A549 (cell line): ENCODE measurements around the gene BHLHE23.

Experiments used
- BHLHE40 ChIP-seq: IDR thresholded peaks from 2 replicates; pipeline ENCODE4 v1.6.1; 2012; ENCODE audit warnings: low read depth, low read length, inconsistent platforms
- ESRRA ChIP-seq: fragments of 150-350 bp; IDR thresholded peaks from 2 replicates; pipeline ENCODE4 v1.6.1; 2014; ENCODE audit warnings: mild to moderate bottlenecking, low read length, borderline replicate concordance
- NFE2L2 ChIP-seq: fragments of 150-350 bp; conservative IDR thresholded peaks from 2 replicates; pipeline ENCODE4 v1.6.1; 2014; ENCODE audit warnings: low read length
- POLR2A ChIP-seq: IDR thresholded peaks from 2 replicates; pipeline ENCODE4 v1.6.1; 2012; ENCODE audit warnings: mild to moderate bottlenecking, low read length
- RFX5 ChIP-seq: fragments of 450-650 bp; IDR thresholded peaks from 2 replicates; pipeline ENCODE4 v1.7.1; 2014; ENCODE audit warnings: antibody characterized with exemption, mild to moderate bottlenecking, moderate library complexity
- ZSCAN20 ChIP-seq: fragments of 250-450 bp; sonication (Bioruptor Pico); IDR thresholded peaks from 2 replicates; pipeline ENCODE4 v1.8.0; 2022; ENCODE audit warnings: mild to moderate bottlenecking, moderate library complexity
- TF ChIP-seq, protein P1 (sequence below): fragments of >200 bp; sonication (Bioruptor Twin); formaldehyde crosslinking; IDR thresholded peaks from 3 replicates; pipeline ENCODE4 v1.5.1; 2016
- TF ChIP-seq, protein P2 (sequence below): fragments of 200-600 bp; sonication (generic); IDR thresholded peaks from 2 replicates; pipeline ENCODE4 v1.6.1; 2016; ENCODE audit warnings: antibody characterized with exemption, mild to moderate bottlenecking, moderate library complexity
- TF ChIP-seq, protein P3 (sequence below): fragments of 150-350 bp; IDR thresholded peaks from 2 replicates; pipeline ENCODE4 v1.6.1; 2014; ENCODE audit warnings: low read depth, mild to moderate bottlenecking, low read length

DNA sequence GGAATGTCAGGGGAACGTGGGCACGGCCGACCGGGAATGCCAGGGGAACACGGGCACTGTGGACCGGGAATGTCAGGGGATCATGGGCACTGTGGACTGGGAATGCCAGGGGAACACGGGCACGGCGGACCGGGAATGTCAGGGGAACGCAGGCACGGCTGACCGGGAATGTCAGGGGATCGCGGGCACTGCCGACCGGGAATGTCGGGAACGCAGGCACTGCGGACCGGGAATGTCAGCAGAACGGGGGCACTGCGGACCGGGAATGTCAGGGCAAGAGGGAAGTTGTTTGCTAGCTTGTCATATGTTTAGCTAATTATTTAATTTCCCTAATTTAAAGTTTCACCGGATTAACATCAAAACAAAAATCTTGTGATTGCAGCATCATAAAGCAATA, 37.4 kb upstream of the BHLHE23 start:
- TF ChIP-seq, protein P1, sequence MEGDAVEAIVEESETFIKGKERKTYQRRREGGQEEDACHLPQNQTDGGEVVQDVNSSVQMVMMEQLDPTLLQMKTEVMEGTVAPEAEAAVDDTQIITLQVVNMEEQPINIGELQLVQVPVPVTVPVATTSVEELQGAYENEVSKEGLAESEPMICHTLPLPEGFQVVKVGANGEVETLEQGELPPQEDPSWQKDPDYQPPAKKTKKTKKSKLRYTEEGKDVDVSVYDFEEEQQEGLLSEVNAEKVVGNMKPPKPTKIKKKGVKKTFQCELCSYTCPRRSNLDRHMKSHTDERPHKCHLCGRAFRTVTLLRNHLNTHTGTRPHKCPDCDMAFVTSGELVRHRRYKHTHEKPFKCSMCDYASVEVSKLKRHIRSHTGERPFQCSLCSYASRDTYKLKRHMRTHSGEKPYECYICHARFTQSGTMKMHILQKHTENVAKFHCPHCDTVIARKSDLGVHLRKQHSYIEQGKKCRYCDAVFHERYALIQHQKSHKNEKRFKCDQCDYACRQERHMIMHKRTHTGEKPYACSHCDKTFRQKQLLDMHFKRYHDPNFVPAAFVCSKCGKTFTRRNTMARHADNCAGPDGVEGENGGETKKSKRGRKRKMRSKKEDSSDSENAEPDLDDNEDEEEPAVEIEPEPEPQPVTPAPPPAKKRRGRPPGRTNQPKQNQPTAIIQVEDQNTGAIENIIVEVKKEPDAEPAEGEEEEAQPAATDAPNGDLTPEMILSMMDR: no peak
- TF ChIP-seq RFX5: no peak
- no peak for TF ChIP-seq ESRRA
- TF ChIP-seq POLR2A: no peak
- no peak for TF ChIP-seq BHLHE40
- TF ChIP-seq ZSCAN20: no peak
- no peak for TF ChIP-seq NFE2L2
- TF ChIP-seq, protein P2, sequence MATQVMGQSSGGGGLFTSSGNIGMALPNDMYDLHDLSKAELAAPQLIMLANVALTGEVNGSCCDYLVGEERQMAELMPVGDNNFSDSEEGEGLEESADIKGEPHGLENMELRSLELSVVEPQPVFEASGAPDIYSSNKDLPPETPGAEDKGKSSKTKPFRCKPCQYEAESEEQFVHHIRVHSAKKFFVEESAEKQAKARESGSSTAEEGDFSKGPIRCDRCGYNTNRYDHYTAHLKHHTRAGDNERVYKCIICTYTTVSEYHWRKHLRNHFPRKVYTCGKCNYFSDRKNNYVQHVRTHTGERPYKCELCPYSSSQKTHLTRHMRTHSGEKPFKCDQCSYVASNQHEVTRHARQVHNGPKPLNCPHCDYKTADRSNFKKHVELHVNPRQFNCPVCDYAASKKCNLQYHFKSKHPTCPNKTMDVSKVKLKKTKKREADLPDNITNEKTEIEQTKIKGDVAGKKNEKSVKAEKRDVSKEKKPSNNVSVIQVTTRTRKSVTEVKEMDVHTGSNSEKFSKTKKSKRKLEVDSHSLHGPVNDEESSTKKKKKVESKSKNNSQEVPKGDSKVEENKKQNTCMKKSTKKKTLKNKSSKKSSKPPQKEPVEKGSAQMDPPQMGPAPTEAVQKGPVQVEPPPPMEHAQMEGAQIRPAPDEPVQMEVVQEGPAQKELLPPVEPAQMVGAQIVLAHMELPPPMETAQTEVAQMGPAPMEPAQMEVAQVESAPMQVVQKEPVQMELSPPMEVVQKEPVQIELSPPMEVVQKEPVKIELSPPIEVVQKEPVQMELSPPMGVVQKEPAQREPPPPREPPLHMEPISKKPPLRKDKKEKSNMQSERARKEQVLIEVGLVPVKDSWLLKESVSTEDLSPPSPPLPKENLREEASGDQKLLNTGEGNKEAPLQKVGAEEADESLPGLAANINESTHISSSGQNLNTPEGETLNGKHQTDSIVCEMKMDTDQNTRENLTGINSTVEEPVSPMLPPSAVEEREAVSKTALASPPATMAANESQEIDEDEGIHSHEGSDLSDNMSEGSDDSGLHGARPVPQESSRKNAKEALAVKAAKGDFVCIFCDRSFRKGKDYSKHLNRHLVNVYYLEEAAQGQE: no peak
- TF ChIP-seq, protein P3, sequence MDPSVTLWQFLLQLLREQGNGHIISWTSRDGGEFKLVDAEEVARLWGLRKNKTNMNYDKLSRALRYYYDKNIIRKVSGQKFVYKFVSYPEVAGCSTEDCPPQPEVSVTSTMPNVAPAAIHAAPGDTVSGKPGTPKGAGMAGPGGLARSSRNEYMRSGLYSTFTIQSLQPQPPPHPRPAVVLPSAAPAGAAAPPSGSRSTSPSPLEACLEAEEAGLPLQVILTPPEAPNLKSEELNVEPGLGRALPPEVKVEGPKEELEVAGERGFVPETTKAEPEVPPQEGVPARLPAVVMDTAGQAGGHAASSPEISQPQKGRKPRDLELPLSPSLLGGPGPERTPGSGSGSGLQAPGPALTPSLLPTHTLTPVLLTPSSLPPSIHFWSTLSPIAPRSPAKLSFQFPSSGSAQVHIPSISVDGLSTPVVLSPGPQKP: no peak
